LNCaP clone FGC (cell line): ENCODE data around the gene COL25A1.

ENCODE experiments used
- DNase-seq: peaks from one replicate; pipeline ENCODE4 v3.0.0-alpha.2; 2011; ENCODE audit warnings: low read depth
- H3K4me3 ChIP-seq: 2 replicates; pipeline ENCODE4 v1.5.1; 2011; ENCODE audit warnings: mild to moderate bottlenecking, low read depth, low read length, control low read depth
- TF ChIP-seq, protein P1 (sequence below): IDR thresholded peaks from 2 replicates; pipeline ENCODE4 v1.5.1; 2012; ENCODE audit warnings: mild to moderate bottlenecking; ENCODE audit not compliant: control insufficient read depth, insufficient read depth; ENCODE audit errors: extremely low read depth

Gene COL25A1

DNA sequence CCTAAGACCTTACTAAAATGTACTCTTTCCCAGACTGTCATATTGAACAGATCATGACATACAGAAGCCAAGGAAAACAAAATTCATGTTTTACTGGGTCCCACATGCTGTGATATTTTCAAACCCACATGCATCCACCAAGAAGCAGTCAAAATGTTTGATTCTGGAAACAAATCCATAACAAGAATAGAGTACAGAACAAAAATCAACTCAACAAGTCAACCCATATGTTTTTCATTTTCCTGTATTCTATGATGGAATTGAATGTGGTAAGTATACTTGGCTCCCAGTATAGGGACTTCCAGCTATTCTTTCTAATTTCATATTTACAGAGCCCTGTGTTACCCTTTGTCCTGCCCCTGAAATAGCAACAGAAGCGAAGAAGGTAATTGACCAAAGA, 106.8 kb downstream of the COL25A1 start:
- H3K4me3 ChIP-seq: no peak overlapping the region
- DNase-seq: no peak
- TF ChIP-seq, protein P1, sequence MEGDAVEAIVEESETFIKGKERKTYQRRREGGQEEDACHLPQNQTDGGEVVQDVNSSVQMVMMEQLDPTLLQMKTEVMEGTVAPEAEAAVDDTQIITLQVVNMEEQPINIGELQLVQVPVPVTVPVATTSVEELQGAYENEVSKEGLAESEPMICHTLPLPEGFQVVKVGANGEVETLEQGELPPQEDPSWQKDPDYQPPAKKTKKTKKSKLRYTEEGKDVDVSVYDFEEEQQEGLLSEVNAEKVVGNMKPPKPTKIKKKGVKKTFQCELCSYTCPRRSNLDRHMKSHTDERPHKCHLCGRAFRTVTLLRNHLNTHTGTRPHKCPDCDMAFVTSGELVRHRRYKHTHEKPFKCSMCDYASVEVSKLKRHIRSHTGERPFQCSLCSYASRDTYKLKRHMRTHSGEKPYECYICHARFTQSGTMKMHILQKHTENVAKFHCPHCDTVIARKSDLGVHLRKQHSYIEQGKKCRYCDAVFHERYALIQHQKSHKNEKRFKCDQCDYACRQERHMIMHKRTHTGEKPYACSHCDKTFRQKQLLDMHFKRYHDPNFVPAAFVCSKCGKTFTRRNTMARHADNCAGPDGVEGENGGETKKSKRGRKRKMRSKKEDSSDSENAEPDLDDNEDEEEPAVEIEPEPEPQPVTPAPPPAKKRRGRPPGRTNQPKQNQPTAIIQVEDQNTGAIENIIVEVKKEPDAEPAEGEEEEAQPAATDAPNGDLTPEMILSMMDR: no peak

DNA sequence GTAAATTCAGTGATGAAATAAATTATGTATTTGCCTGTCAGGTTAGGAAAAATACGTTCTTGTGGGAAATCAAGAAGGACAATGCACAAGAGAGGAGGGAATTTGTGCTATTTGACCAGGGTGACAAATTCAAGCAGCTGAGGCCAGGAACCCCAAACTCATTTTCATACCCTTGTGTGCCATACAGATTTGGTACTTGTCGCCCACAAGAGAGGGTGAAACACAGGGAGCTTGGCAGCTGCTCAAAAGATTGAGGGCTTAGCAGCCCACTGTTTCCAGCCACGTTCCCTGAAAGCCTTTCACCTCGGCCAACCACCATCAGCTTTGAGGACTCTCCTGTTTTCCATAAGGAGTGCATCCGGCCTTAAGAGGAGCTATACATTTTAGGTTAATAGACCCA, 111.2 kb downstream of the COL25A1 start:
- TF ChIP-seq, protein P1: no peak
- no peak for DNase-seq

GRCh38 chr4:109186458-109186945, 116.0 kb downstream of the COL25A1 start:
- DNase-seq: no peak
- TF ChIP-seq, protein P1: no peak
- no peak overlapping the region for H3K4me3 ChIP-seq

More for the DNA sequence above, 111.2 kb downstream of the COL25A1 start:
- H3K4me3 ChIP-seq: no peak overlapping the region

DNA sequence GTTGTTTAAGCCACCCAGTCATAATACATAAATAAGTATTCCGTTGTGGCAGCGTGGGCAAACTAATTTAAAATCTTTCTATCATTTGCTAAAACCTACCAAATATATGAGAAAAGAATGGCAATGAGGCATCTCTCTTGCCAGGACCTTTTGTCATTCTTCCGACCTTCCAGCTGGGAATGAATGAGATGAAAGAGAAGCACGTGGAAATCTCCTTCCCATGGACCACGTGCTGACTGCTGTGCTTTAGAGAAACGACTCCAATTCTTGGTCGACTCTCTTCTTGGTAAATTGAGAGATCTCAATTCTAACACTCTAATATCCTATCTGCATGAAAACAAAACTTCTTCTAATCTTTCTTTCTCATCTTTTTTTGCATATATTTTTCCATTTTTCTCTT, 116.5 kb downstream of the COL25A1 start:
- no peak for DNase-seq
- H3K4me3 ChIP-seq: no peak overlapping the region
- TF ChIP-seq, protein P1: no peak

DNA sequence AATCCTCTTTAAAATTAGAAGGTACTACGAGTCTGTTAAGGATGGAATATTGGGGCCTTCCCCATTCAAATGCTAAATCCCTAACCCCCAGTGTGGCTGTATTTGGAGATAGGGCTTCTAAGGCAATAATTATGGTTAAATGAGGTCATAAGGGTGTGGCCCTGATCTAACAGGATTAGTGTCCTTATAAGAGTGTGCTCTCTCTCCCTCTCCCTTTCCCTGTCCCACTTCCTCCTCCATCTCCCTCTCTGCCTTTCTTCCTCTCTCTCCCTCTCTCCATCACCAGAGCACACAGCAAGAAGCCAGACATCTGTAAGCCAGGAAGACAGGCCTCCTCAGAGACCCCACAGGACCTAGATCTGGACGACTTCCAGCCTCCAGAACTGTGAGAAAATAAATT, 116.9 kb downstream of the COL25A1 start:
- no peak overlapping the region for H3K4me3 ChIP-seq
- TF ChIP-seq, protein P1: no peak
- DNase-seq: no peak

GRCh38 chr4:109184491-109184961, 117.9 kb downstream of the COL25A1 start:
- TF ChIP-seq, protein P1: no peak
- no peak for DNase-seq
- H3K4me3 ChIP-seq: no peak overlapping the region

DNA sequence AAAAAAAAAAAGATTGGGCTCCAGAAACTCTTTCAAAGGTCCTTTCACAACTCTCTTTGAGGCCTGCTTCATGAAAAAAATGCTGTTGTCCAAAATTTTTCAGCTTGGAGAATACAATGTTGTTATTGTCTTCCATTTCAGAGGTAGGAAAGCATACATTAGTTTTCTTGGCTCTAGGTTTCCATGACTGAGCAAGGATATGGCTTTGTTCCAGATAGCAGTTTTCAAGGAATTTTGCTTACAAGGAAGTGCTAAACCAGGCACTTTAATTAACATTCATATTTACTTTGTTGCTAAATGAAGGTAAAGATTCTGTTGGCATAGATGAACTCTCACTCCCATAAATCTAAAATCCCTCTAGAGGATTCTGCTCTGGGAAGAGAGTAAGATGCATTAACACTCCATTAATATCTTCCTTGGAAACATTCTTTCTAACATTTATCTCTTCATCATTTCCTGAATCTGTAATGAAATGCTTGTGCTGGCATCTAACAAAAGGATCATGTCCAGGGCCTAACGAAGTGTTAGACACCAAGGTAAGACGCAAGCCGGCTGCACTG, 118.4 kb downstream of the COL25A1 start:
- TF ChIP-seq, protein P1: no peak
- H3K4me3 ChIP-seq: no peak overlapping the region
- no peak for DNase-seq
